Activated CD8-positive, alpha-beta memory T cell treated with anti-CD3 and anti-CD28 coated beads for 4 hours (primary cell): ENCODE data around the gene ADCYAP1R1.

ENCODE experiments used
- DNase-seq, 2 donors: peaks; one replicate each; pipeline ENCODE4 v3.0.0-alpha.2; 2020; ENCODE audit warnings: low read depth in 2 of 2

ADCYAP1R1 gene

DNA sequence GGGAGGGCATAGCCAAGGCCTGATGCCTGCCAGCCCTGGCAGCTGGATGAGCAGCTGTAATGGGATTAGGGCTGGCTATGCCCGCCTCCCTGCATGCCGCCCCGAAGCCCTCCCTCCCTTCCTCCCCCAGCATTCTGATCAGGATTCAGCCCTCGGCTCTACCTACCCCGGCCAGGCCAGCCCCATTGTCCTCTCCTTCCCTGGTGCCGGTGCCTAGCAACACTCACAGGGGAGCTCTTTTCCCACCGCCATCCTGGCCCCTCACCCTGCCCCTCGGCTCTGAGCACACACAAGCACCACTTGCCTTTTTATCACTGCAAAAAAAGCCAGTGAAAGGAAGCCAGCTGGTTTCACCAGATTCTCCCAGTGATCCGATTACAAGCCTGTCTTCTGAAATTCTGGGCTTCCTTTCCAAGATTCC lies 9.0 kb upstream of the ADCYAP1R1 start:
- no peak for DNase-seq

GRCh38 chr7:31044529-31044928 lies 7.6 kb upstream of the ADCYAP1R1 start:
- no peak for DNase-seq

DNA sequence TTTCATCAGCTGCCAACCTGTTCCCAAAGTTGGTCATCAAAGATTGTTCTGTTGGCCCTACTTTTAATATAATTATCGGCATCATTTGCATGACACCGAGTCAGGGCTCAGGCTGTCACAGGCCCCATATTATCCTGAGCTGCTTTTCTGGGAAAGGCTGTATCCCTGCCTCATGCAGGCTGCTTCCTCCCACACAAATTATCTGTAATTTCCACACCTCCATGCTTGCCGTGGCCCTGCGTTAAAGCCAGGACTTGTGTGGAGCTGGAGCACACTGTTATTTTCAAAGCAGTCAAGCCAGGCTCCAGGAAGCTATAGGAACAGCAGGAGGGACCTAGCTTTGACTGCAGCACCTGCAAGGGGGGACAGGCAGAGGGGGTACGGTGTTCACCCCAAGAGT lies 5.4 kb upstream of the ADCYAP1R1 start:
- no peak for DNase-seq

DNA sequence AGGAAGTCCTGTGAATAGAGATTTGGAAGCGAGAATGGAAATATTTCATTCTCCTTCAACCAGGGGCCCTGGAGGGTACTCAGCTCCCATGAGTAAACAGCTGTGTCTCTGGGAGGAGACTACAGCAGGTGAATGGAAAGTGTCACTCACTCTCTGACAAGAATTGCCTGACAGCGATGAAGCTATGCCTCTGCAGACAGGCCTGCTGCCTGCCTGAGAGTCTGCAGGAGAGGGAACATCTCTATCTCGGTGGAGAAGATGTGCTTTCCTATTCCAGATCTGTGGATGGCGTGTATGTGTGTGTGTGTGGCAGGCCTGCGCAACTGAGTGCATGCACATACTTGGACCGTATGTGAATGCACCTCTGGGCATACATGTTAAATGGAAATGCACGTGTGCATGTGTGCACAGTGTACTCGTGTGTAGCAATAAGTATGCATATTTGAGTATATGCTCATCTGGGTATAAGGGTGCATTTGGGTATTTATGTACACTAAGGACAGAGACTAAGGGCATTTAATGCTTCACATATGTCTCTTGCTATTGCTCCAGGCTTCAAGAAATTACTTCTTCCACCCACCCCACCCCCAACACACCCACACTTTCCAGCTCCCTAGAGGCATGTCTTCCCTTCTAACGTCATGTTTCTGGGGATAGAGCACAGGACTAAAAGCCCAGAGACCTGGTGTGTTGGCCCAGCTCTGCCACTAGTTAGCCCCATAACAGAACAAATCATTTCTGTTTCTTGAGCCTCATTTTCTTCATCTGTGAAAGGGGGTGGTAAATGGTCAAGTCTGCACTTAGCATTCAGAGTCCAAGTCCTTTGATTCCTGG lies 4.6 kb upstream of the ADCYAP1R1 start:
- DNase-seq, result no peak

DNA sequence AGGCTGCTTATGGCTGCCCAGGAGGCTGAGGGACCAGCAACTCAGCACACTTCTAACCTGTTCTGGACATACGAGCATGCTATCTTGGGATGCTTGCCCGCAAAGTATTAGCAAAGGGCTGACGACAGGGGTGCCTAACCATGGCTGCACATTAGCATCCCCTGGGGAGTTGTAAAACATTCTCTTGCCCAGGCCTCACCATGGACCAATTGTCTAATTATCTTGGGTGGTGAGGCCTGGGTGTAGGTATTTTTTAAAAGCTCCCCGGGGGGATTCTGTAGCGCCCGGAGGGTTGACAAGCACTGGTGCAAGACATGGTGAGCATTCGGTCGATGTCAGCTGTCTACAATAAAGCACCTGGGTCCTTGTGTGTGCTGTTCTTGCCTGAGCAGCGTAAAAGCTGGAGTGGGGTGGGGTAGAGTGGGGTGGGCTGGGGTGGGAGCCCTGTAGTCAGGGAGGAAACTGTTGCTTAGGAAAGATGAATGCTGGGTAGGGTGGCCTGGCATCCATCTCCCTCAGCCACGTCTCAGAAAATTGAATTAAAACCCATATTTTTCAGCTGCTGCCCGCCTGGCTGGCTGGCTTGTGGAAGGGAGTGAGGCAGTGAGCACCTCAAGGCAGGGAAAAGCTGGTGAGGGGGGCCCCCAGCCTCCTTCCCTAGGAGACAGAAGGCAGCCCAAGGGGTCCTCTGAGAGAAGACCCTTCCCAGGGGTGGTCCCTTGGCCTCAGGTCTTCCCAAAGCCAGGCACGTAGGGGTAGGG lies 2.9 kb upstream of the ADCYAP1R1 start:
- no peak for DNase-seq

GRCh38 chr7:31052487-31052840 lies 356 bp downstream of the ADCYAP1R1 start:
- no peak for DNase-seq

DNA sequence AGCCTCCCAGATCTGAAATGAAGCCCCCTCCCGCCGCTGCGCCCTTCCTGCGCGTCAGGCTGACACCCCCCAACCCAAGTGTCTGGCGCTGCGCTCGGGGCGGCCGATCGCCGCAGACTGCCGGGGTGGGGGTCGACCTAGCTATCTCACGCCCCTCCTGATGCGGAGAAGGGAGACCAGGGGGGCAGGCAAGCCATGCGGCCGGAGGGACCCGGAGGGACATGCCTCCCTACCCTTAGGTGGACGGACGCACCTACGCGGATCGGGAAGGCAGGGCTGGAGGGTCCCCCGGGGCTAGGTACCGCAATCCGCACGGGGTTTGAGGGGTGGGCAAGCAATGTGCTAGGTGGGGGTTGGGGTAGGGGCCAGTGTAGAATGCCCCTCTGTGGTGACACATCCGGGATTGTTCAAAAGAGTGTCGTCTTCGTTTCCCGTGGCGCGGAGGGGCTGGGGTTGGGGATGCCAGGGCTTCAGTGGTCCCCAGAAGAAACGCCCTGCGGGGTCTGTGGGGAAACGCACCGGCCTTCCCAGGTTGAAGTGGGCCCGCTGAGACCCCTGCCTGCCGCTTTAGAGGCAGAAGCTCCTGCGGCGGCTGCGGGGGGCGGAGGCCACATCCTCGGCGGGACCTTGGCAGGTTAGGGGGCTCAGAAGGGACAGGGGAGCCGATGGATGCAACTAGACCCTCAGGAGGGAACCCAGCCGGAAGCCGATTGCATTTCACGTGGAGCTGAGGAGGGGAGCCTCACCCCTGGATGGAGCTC lies 913 bp downstream of the ADCYAP1R1 start:
- no peak for DNase-seq

DNA sequence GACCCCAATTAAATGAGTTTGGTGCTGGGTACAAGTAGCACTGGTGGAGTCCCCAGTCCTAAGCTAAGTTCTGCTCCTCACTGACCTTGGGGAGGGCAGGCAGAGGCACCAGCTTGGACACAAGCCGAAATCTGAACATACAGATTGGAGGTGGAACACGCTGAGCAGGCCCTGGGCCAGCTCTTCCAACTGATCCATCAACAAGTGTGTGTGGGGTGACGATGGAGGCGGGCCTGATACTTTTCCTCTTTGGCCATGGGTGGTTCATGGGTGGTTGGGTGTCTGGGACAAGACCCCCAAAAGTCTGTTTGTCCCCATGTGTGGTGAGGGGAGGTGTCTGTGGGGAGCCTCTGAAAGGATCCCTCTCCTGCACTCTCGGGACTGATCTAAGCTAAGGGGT lies 1.9 kb downstream of the ADCYAP1R1 start:
- no peak for DNase-seq

GRCh38 chr7:31054608-31055278 lies 2.6 kb downstream of the ADCYAP1R1 start:
- DNase-seq, result no peak

DNA sequence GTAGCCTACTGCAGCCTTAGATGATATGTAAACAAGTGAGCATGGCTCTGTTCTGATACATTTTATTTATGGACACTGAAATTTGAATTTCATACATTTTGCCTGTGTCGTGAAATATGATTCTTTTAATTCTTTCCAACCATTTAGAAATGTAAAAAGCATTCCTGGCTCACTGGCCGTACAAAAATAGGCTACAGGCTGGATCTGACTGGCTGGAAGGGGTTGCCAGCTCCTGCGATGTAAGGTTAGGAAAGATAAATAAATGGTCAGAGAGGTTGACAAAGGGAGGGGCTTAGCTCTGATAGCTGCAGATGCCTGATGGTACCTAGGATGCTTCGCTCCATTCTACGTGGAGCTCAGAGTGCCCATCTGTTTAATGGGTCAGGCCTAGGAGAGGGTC lies 3.4 kb downstream of the ADCYAP1R1 start:
- no peak for DNase-seq

DNA sequence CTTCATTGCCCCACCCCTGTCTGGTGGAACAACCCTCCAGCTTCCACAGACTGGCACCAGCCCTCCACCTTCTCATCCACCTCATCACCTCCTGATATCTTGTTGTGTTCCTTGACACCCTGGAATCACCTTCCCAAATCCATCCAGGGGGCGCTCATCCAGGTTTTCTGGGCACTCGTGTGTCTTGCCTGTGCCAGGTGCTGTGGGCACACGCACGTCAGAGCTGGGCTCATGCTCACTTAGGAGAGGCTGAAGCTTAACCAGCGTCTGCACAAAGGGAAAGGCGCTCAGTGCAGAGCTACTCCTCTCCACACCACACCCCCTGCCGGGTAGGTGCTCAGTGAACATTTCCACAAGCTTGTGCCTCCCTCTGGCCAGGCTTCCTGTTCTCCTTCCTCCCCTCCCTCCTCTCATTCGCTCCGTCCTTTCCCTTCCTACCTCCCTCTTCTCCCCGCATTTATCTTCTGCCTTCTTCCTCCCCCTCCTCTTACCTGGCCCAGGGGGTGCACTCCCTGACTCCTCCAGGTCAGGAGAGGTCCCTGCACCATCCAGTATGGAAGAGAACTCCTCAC lies 4.8 kb downstream of the ADCYAP1R1 start:
- DNase-seq, result no peak

GRCh38 chr7:31058122-31058521 lies 6.0 kb downstream of the ADCYAP1R1 start:
- no peak for DNase-seq

GRCh38 chr7:31058688-31059087 lies 6.6 kb downstream of the ADCYAP1R1 start:
- DNase-seq, result no peak

GRCh38 chr7:31059551-31059950 lies 7.4 kb downstream of the ADCYAP1R1 start:
- no peak for DNase-seq

GRCh38 chr7:31061185-31061584 lies 9.1 kb downstream of the ADCYAP1R1 start:
- DNase-seq, result no peak

GRCh38 chr7:31062746-31063435 lies 10.8 kb downstream of the ADCYAP1R1 start:
- no peak for DNase-seq

- no peak for DNase-seq
Measured at GRCh38 chr7:31065021-31065593, 13.0 kb downstream of the ADCYAP1R1 start.

GRCh38 chr7:31065840-31066239 lies 13.7 kb downstream of the ADCYAP1R1 start:
- DNase-seq, result no peak

GRCh38 chr7:31066516-31067130 lies 14.5 kb downstream of the ADCYAP1R1 start:
- DNase-seq, result no peak

- DNase-seq, result no peak
Measured at GRCh38 chr7:31067491-31067890, 15.4 kb downstream of the ADCYAP1R1 start.
